HepG2 (cell line): ENCODE results near the gene SMIM43. TPM values are rescaled to one million over a fixed set of nuclear protein-coding genes. Genes with fewer than 3 reads are reported as not detected.

Experiments used
- ATAC-seq: fragments of 200-7000 bp; cut with Tn5 transposase; 3 replicates; pipeline ENCODE4 v1.9.1; 2020; ENCODE audit warnings: mild to moderate bottlenecking, moderate library complexity
- BruUV-seq: library from RNA; stranded (reverse); fragments of 400-500 nt; replicated peaks from 2 replicates; lab custom pipeline; 2021; lab: Mats Ljungman, UMichigan
- CTCF ChIA-PET: fragments of 300-600 bp; formaldehyde crosslinking; extraction: SDS; loops from one replicate; lab custom pipeline; 2021; ENCODE audit warnings: low total read pairs, inconsistent platforms, low intra/inter-chr PET ratio; lab: Yijun Ruan, JAX
- POLR2A ChIA-PET: fragments of 350-600 bp; sonication (Branson Sonifier 250); formaldehyde crosslinking; loops from one replicate; lab custom pipeline; 2020; ENCODE audit warnings: antibody characterized with exemption, inconsistent platforms; lab: Yijun Ruan, JAX
- DNase-seq: peaks from one replicate; pipeline ENCODE4 v3.0.0-alpha.2; 2015; ENCODE audit warnings: low spot score
- FAIRE-seq: peaks from 3 replicates; lab custom pipeline; 2011; peaks lifted over from hg19 to GRCh38; lab: Jason Lieb, UNC
- H2AFZ ChIP-seq: one replicate; pipeline ENCODE4 v1.6.1; 2011; ENCODE audit warnings: low read length, inconsistent platforms
- H3K27ac ChIP-seq: fragments of 300-600 bp; 3 replicates; pipeline ENCODE4 v1.8.0; 2011; ENCODE audit warnings: mixed run types, mild to moderate bottlenecking, mixed read lengths, low read length, inconsistent platforms; ENCODE audit not compliant: insufficient read depth; ENCODE audit errors: extremely low read length
- H3K27me3 ChIP-seq, 2 experiments: fragments of 200-600 bp in 1 of 2; 2 replicates in 1 of 2; 3 replicates in 1 of 2; pipeline versions ENCODE4 v1.6.0 to v1.8.0; 2011; ENCODE audit warnings: low read length in 2 of 2, mild to moderate bottlenecking in 2 of 2, moderate library complexity in 2 of 2, inconsistent platforms in 1 of 2; ENCODE audit not compliant: insufficient read depth in 2 of 2, control insufficient read depth in 1 of 2
- H3K36me3 ChIP-seq, 2 experiments: fragments of 200-600 bp in 1 of 2; replicated peaks in 1 of 2; 2 replicates in 1 of 2; 3 replicates in 1 of 2; pipeline versions ENCODE4 v1.5.1 to v1.8.0; 2011; ENCODE audit warnings: low read length in 2 of 2, inconsistent platforms in 1 of 2; ENCODE audit not compliant: insufficient read depth in 2 of 2, control insufficient read depth in 1 of 2
- H3K4me1 ChIP-seq: 2 replicates; pipeline ENCODE4 v1.5.1; 2012; ENCODE audit warnings: low read length, inconsistent platforms; ENCODE audit not compliant: insufficient read depth
- H3K4me2 ChIP-seq: 2 replicates; pipeline ENCODE4 v1.6.0; 2011; ENCODE audit warnings: low read depth, low read length, inconsistent platforms
- H3K4me3 ChIP-seq, 3 experiments: fragments of 200-600 bp in 1 of 3; sonication (generic), shearing (Covaris generic) in 1 of 3; replicated peaks in 1 of 3; 2 replicates each; pipeline ENCODE4 v1.5.1; 2011 to 2016; ENCODE audit warnings: low read length in 3 of 3, inconsistent platforms in 2 of 3, low read depth in 2 of 3, mild to moderate bottlenecking in 2 of 3, control low read depth in 1 of 3, mixed read lengths in 1 of 3; ENCODE audit not compliant: insufficient read depth in 1 of 3
- H3K79me2 ChIP-seq: one replicate; pipeline ENCODE4 v1.6.1; 2011; ENCODE audit warnings: low read length, inconsistent platforms; ENCODE audit not compliant: insufficient read depth
- H3K9ac ChIP-seq: 2 replicates; pipeline ENCODE4 v1.6.0; 2011; ENCODE audit warnings: mild to moderate bottlenecking, low read depth, low read length, inconsistent platforms; ENCODE audit not compliant: insufficient read depth
- H3K9me3 ChIP-seq: 2 replicates; pipeline ENCODE4 v1.5.1; 2012; ENCODE audit warnings: mild to moderate bottlenecking, low read length
- H4K20me1 ChIP-seq: 2 replicates; pipeline ENCODE4 v1.6.0; 2011; ENCODE audit warnings: inconsistent platforms, mild to moderate bottlenecking, low read length, moderate library complexity; ENCODE audit not compliant: insufficient read depth
- CEBPB ChIP-seq: IDR thresholded peaks from 2 replicates; pipeline ENCODE4 v1.6.1; 2011; ENCODE audit warnings: low read depth, low read length, improper control_type of control experiment, borderline replicate concordance
- CERS6 ChIP-seq: sonication (generic); formaldehyde crosslinking; IDR thresholded peaks from 2 replicates; pipeline ENCODE4 v1.5.0; 2020; ENCODE audit warnings: missing genetic modification reagents
- HES4 ChIP-seq: sonication (generic); formaldehyde crosslinking; IDR thresholded peaks from 2 replicates; pipeline ENCODE4 v1.9.0; 2021; ENCODE audit warnings: mild to moderate bottlenecking, missing genetic modification reagents, borderline replicate concordance
- ONECUT2 ChIP-seq: sonication (generic); formaldehyde crosslinking; IDR thresholded peaks from 2 replicates; pipeline ENCODE4 v1.4.0; 2020; ENCODE audit warnings: missing genetic modification reagents
- RFXAP ChIP-seq: sonication (generic); formaldehyde crosslinking; IDR thresholded peaks from 2 replicates; pipeline ENCODE4 v1.4.0; 2020; ENCODE audit warnings: missing genetic modification reagents, borderline replicate concordance
- SMC3 ChIP-seq: IDR thresholded peaks from 2 replicates; pipeline ENCODE4 v1.6.1; 2011; ENCODE audit warnings: low read length, improper control_type of control experiment
- TBL1XR1 ChIP-seq: fragments of 150-350 bp; IDR thresholded peaks from 2 replicates; pipeline ENCODE4 v1.6.1; 2014; ENCODE audit warnings: borderline replicate concordance, low read length; ENCODE audit not compliant: partially characterized antibody
- YEATS4 ChIP-seq: sonication (generic); formaldehyde crosslinking; IDR thresholded peaks from 2 replicates; pipeline ENCODE4 v1.4.0; 2020; ENCODE audit warnings: missing genetic modification reagents, borderline replicate concordance
- ZNF513 ChIP-seq: sonication (generic); formaldehyde crosslinking; conservative IDR thresholded peaks from 2 replicates; pipeline ENCODE4 v1.5.0; 2020; ENCODE audit warnings: missing genetic modification reagents
- WGBS: methylation state at CpG from one replicate; pipeline ENCODE4 v1.1.6; 2017; ENCODE audit warnings: low lambda C conversion rate; 5-methylcytosine and 5-hydroxymethylcytosine counted together
- in situ Hi-C: cut with HindIII; loops from 2 replicates; pipeline ENCODE4 v1.10.0; 2017; ENCODE audit warnings: low pct_unique_long_range_greater_than_20kb; ENCODE audit not compliant: extremely low pct_ligation_motif_present
- intact Hi-C: fragments of 100-400 bp; cut with micrococcal nuclease; formaldehyde crosslinking; loops from one replicate; pipeline ENCODE4 v1.10.0; 2022; ENCODE audit not compliant: unreplicated experiment
- polyA plus RNA-seq, 8 experiments: library from polyadenylated mRNA; depleted of rRNA in 3 of 8; stranded (reverse) in 7 of 8; unstranded in 1 of 8; fragments of >200 nt; fragmentation: Illumina TruSeq in 4 of 8; extraction: Trizol in 4 of 8; gene quantifications; 2 replicates each; pipeline versions ENCODE4 v1.2.1 to v1.2.3, GENCODE V29; 2011 to 2016; ENCODE audit warnings: low read depth in 4 of 8, missing spikeins in 1 of 8, mixed read lengths in 1 of 8; ENCODE audit not compliant: insufficient read depth in 1 of 8
- total RNA-seq, 5 experiments: library from RNA; depleted of rRNA; stranded (reverse); fragments of >200 nt; fragmentation: Illumina TruSeq; extraction: Trizol; gene quantifications; 2 replicates each; pipeline ENCODE4 v1.2.3, GENCODE V29; 2016; ENCODE audit warnings: low read depth in 1 of 5
- TF ChIP-seq, protein P1 (sequence below): sonication (generic); formaldehyde crosslinking; IDR thresholded peaks from 2 replicates; pipeline ENCODE4 v1.4.0; 2020; ENCODE audit warnings: missing genetic modification reagents

SMIM43 gene
- total and polyA plus RNA-seq, 2 of the 13 experiments (the other 11 are each of a cell fraction or from before 2014, with no cell fraction given) = not detected

DNA sequence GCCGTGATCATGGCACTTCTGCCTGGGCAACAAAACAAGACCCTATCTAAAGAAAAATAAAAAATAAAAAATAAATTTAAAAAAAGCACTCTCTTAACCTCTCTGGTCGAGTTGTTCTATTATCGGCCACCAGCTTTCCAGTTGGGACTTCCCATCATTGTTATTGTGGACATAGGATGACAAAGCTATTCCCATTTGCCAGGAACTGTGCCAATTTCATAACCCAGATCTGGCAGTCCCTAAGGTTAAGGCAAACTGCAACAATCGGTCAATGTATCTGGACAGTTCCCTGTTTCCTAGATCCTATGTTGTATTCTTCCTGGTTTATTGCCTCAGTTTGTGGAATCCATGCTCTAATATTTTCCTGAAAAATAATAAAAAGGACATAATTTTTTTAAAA, 50.4 kb downstream of the SMIM43 start:
- Histone ChIP-seq H4K20me1 (no peaks in the 10 kb centered on the region), H3K27me3 (peaks cover 0 to 4% of the 10 kb centered on the region in 2 experiments; a peak in 1 of 5 replicates), H3K9me3 (no peaks in the 10 kb centered on the region), H2AFZ (no peak overlapping the region), H3K9ac (no peak overlapping the region), H3K79me2 (no peaks in the 10 kb centered on the region), H3K27ac (no peak overlapping the region), H3K4me2 (no peak overlapping the region), H3K36me3 (no peaks in the 10 kb centered on the region), H3K4me1 (peaks cover 7% of the 10 kb centered on the region; the same call in 1 of the 2 replicates), H3K4me3 (no peak overlapping the region)
- POLR2A ChIA-PET = no interaction called here
- in situ Hi-C loops (no loop called here), intact Hi-C loops (loop anchor here (5.0 kb wide), 1 partner anchor 37 kb away; no protein-coding TSS in a partner anchor)
- ATAC-seq = no peak
- no peak for DNase-seq
- FAIRE-seq = no peak
- BruUV-seq = no TSS peak
- CTCF ChIA-PET = no interaction called here
- WGBS = 33% methylated on average over 4 of the region's 4 CpGs
- TF ChIP-seq CEBPB (no peak), HES4 (CRISPR knock-in tag) (no peak), TBL1XR1 (no peak), SMC3 (no peak), ONECUT2 (CRISPR knock-in tag) (no peak), CERS6 (CRISPR knock-in tag) (no peak)

DNA sequence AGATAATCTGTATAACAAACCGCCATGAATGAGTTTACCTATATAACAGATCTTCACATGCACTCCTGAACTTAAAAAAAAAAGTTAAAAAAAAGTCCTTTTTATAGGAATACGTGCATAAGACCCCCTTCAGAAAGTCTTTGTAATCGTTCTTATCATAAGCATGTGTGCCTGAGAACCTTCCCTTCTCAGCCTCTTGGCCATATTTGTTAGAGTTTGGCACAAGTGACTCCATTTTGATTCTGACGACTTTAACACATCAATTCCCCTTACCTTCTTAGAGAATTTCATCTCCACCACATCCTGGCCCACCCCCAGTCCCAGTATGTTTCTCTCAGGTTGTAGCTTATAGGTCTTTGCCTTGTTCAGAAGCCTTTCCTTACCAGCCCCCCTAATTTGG, 52.2 kb downstream of the SMIM43 start:
- no peak for FAIRE-seq
- no TSS peak for BruUV-seq
- intact Hi-C loops = loop anchor here (5.0 kb wide), 1 partner anchor 35 kb away; no protein-coding TSS in a partner anchor
- Histone ChIP-seq H3K27me3 (peaks cover 0 to 4% of the 10 kb centered on the region in 2 experiments; a peak in 1 of 5 replicates), H3K27ac (no peak overlapping the region), H4K20me1 (no peaks in the 10 kb centered on the region), H3K9me3 (no peaks in the 10 kb centered on the region), H3K4me2 (no peak overlapping the region), H3K9ac (no peak overlapping the region), H3K4me3 (no peak overlapping the region), H3K79me2 (no peaks in the 10 kb centered on the region), H2AFZ (no peak overlapping the region), H3K36me3 (no peaks in the 10 kb centered on the region), H3K4me1 (peaks cover 7% of the 10 kb centered on the region; the same call in 1 of the 2 replicates)
- no peak for ATAC-seq
- CTCF ChIA-PET = no interaction called here
- POLR2A ChIA-PET = no interaction called here
- 42% methylated on average over 4 of the region's 4 CpGs for WGBS
- in situ Hi-C loops = no loop called here
- DNase-seq = no peak
- TF ChIP-seq YEATS4 (no peak), ZNF513 (CRISPR knock-in tag) (no peak), RFXAP (no peak)
- TF ChIP-seq, protein P1, sequence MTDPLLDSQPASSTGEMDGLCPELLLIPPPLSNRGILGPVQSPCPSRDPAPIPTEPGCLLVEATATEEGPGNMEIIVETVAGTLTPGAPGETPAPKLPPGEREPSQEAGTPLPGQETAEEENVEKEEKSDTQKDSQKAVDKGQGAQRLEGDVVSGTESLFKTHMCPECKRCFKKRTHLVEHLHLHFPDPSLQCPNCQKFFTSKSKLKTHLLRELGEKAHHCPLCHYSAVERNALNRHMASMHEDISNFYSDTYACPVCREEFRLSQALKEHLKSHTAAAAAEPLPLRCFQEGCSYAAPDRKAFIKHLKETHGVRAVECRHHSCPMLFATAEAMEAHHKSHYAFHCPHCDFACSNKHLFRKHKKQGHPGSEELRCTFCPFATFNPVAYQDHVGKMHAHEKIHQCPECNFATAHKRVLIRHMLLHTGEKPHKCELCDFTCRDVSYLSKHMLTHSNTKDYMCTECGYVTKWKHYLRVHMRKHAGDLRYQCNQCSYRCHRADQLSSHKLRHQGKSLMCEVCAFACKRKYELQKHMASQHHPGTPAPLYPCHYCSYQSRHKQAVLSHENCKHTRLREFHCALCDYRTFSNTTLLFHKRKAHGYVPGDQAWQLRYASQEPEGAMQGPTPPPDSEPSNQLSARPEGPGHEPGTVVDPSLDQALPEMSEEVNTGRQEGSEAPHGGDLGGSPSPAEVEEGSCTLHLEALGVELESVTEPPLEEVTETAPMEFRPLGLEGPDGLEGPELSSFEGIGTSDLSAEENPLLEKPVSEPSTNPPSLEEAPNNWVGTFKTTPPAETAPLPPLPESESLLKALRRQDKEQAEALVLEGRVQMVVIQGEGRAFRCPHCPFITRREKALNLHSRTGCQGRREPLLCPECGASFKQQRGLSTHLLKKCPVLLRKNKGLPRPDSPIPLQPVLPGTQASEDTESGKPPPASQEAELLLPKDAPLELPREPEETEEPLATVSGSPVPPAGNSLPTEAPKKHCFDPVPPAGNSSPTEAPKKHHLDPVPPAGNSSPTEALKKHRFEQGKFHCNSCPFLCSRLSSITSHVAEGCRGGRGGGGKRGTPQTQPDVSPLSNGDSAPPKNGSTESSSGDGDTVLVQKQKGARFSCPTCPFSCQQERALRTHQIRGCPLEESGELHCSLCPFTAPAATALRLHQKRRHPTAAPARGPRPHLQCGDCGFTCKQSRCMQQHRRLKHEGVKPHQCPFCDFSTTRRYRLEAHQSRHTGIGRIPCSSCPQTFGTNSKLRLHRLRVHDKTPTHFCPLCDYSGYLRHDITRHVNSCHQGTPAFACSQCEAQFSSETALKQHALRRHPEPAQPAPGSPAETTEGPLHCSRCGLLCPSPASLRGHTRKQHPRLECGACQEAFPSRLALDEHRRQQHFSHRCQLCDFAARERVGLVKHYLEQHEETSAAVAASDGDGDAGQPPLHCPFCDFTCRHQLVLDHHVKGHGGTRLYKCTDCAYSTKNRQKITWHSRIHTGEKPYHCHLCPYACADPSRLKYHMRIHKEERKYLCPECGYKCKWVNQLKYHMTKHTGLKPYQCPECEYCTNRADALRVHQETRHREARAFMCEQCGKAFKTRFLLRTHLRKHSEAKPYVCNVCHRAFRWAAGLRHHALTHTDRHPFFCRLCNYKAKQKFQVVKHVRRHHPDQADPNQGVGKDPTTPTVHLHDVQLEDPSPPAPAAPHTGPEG (CRISPR knock-in tag) = no peak
